Mesodermal cell (in vitro differentiated cells): Measurements from ENCODE around the gene RNU6-9.

Experiments
- H3K27ac ChIP-seq: 2 replicates; pipeline ENCODE4 v1.7.0; 2013; ENCODE audit warnings: mild to moderate bottlenecking, low read depth, low read length, moderate library complexity; ENCODE audit not compliant: severe bottlenecking
- H3K36me3 ChIP-seq: 2 replicates; pipeline ENCODE4 v1.7.1; 2013; ENCODE audit warnings: mild to moderate bottlenecking, low read length, moderate library complexity; ENCODE audit not compliant: control insufficient read depth, insufficient read depth
- H3K4me1 ChIP-seq: one replicate; pipeline ENCODE4 v1.7.1; 2013; ENCODE audit warnings: mild to moderate bottlenecking, low read length; ENCODE audit not compliant: insufficient read depth, control insufficient read depth, poor library complexity, severe bottlenecking
- H3K4me3 ChIP-seq: 2 replicates; pipeline ENCODE4 v1.7.0; 2013; ENCODE audit warnings: low read length, control low read depth, mild to moderate bottlenecking; ENCODE audit not compliant: insufficient read depth, poor library complexity, severe bottlenecking; ENCODE audit errors: extremely low read depth
- H3K9me3 ChIP-seq: 2 replicates; pipeline ENCODE4 v1.7.1; 2013; ENCODE audit warnings: mild to moderate bottlenecking, low read length, moderate library complexity; ENCODE audit not compliant: control insufficient read depth
- WGBS, 2 experiments: methylation state at CpG; one replicate each; pipeline ENCODE4 v1.1.5; 2013; ENCODE audit warnings: missing lambda C conversion rate in 2 of 2; ENCODE audit not compliant: insufficient coverage in 2 of 2; 5-methylcytosine and 5-hydroxymethylcytosine counted together

The RNU6-9 gene

DNA sequence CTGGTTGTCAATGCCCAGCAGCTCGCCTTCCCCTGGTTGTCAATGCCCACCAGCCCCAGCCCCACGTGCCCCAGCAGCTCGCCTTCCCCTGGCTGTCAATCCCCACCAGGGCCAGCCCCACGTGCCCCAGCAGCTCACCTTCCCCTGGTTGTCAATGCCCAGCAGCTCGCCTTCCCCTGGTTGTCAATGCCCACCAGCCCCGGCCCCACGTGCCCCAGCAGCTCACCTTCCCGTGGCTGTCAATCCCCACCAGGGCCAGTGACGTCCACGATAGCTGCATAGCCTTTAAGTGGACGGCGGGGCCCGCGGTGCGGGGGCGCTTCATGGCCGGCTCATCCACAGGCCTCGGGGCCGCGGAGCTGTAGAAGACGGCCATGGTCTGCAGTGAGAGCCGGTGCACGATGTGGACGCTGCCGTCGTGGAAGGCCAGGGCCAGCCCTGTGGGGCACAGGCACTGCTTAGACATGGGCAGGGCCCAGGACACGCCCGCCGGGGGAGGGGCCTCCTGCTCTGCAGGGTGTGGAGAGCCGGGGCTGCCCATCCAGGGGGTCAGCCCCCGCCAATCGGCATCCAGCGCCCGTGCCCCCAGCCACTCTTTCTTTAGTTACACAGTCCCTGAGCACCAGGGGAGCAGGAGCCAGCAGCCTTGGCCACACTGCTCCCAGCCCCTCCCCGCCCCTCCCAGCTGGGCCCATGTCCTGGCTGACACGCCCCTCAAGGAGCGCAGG, 13.4 kb upstream of the RNU6-9 start:
- H3K36me3 ChIP-seq, result peaks cover 71% of the 10 kb centered on the region

DNA sequence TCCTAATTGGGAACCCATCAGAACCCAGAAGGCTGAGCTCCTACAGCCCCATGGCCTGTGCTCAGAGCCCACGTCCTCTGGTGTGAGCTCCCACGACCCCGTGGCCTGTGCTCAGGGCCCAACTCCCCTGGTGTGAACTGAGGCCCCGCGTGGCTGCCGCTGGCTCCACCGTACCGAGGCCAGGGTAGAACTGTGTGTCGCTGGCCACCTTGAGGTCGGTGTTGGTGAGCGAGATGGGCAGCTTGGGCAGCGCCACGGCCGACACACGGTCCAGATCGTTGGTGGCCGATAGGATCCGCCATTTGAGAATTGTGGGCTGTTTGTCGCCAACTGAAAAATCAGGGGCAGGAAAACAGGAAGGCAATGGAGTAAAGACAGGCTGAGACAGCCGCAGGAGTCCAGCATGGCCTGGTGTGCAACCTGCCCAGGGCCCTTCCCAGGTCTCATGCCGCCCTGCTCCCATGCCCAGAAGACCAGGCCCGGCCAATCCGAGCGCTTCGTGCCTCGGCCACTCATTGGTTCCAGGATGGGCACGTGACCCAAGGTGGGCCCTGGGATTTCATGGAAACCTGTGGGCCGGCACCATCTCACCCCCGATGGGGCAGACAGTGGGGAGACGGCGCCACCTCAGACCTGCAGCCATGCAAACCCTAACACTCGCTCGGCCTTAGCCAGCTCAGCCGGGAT, 11.8 kb upstream of the RNU6-9 start:
- Histone ChIP-seq H3K36me3 (peaks cover 75% of the 10 kb centered on the region), H3K4me3 (no peak overlapping the region), H3K4me1 (no peaks in the 10 kb centered on the region), H3K27ac (no peak overlapping the region), H3K9me3 (no peaks in the 10 kb centered on the region)
- WGBS, 2 experiments, result 97 to 99% methylated on average over 34 of the region's 34 CpGs

More for the DNA sequence above, 13.4 kb upstream of the RNU6-9 start:
- Histone ChIP-seq H3K9me3 (no peaks in the 10 kb centered on the region), H3K4me3 (no peak overlapping the region), H3K27ac (no peak overlapping the region), H3K4me1 (no peaks in the 10 kb centered on the region)
- 92 to 95% methylated on average over 34 to 36 of the region's 37 CpGs for WGBS, 2 experiments

DNA sequence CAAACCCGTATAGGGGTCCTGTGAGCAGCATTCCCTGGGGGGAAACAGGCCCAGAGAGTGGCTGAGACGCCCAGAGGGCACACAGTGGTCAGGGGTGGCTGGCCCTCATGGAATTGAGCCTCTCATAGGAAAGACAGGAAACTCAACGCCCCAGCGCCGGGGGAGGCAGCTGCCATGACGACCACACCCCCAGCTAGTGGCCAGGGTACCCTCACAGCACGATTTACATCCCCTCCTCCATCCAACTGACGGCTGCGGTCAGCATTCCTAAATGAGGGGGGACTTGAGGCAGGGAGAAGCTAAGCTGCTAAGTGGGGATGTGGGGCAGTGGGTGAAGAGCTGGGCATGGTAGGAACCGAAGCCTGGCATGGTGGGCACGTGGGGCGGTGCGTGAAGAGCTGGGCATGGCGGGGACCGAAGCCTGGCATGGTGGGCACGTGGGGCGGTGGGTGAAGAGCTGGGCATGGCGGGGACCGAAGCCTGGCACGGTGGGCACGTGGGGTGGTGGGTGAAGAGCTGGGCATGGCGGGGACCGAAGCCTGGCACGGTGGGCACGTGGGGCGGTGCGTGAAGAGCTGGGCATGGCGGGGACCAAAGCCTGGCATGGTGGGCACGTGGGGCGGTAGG, 10.3 kb upstream of the RNU6-9 start:
- no peaks in the 10 kb centered on the region for H3K4me1 ChIP-seq
- peaks cover 75% of the 10 kb centered on the region for H3K36me3 ChIP-seq
- no peak overlapping the region for H3K27ac ChIP-seq
- H3K9me3 ChIP-seq, result no peaks in the 10 kb centered on the region
- WGBS, 2 experiments, result 93 to 96% methylated on average over 6 to 8 of the region's 30 CpGs
- no peak overlapping the region for H3K4me3 ChIP-seq

DNA sequence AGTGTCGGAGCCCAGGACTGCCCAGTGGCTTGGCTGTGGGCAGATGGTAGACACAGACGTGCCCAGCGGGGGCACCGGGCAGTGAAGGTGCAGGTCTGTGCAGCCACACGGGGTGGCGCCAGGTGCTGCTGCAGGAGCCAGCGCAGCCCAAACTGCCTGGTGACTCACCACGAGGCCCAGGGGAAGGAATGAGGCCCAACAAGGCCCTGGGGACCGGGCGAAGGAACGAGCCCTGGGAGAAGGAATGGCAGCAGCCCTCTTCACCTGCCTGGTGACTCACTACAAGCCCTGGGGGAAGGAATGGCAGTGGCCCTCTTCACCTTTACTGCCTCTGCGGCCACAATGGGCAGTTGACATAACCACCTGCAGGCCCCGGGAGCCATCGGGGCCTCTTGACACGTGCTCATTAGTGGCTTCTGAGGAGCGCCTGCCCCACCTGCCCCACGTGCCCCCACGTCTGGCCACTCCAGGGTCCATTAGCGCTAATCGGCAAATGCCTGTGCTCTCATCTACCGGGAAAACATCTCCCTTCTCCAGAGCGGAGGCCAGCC, 9.5 kb upstream of the RNU6-9 start:
- H3K36me3 ChIP-seq, result peaks cover 80% of the 10 kb centered on the region
- no peak overlapping the region for H3K4me3 ChIP-seq
- WGBS, 2 experiments, result 93 to 95% methylated on average over 21 to 22 of the region's 22 CpGs
- no peaks in the 10 kb centered on the region for H3K9me3 ChIP-seq
- H3K4me1 ChIP-seq, result no peaks in the 10 kb centered on the region
- no peak overlapping the region for H3K27ac ChIP-seq

DNA sequence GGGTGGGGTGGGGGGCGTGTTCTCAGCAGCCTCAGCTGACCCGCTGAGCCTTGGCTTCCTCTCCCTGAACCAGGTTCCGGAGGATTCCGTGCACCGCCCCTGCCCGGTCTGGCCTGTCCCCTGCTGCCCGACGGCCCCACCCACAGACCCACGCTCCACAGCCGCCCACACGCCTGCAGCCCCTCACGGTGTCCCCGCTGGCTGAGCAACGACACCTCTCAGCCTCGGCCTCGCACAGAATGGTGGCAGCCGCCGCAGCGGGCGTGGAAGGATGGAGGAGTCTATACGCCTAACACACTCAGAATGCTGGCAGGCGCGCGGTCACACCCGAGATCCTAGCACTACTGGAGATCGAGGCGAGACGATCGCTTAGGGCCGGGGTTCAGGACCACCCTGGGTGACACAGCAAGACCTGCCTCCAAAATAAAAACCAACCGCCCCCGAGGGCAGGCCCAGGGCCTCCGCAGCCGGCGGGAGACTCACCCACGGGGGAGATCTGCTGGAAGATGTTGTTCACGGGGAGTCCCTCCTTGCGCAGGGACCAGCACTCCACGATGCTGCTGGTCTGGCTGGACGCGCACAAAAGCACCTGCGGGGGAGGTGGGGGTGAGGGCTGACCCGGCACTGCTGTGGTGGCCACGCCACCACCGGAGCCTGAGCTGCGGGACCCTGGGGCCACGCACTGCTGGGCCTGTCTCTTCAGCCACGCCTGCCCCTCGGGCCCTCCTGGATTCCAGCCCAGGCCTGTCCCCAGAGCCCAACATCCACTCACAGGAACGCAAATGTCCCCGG, 8.7 kb upstream of the RNU6-9 start:
- Histone ChIP-seq H3K4me3 (no peak overlapping the region), H3K4me1 (no peaks in the 10 kb centered on the region), H3K9me3 (no peaks in the 10 kb centered on the region), H3K36me3 (peaks cover 89% of the 10 kb centered on the region), H3K27ac (no peak overlapping the region)
- 98% methylated on average over 35 to 48 of the region's 51 CpGs for WGBS, 2 experiments

DNA sequence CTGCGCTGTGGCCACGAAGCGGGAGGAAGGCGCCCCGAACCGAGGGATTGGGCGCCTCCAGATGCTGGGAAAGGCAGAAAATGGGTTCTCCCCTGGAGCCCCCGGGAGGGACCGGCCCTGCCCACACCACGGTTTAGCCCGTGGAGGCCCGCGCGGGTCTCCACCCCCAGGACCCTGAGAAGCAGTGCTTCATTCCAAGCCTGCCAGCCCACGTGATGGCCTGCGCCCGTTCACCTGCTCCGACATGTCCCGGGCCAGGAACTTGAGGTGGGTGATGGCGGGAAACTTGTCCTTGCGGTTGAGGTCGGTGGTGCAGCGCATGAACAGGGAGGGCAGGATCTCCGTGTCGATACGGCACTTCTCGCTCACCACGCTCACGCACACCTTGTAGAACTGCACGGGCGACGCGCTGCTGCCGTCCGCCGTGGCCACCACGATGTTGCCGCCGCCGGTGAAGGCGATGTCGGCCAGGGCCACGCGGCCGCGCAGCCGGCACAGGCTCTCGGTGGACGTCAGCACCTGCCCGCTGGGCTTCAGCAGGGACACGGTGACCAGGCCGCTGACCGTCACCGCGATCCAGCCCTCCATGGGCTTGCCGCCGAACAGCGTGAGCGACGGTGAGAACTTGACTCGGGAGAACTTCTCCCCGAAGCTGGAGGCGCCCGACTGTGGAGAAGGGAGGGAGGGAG, 7.6 kb upstream of the RNU6-9 start:
- Histone ChIP-seq H3K4me1 (no peaks in the 10 kb centered on the region), H3K36me3 (peaks cover 93% of the 10 kb centered on the region), H3K27ac (no peak overlapping the region), H3K9me3 (no peaks in the 10 kb centered on the region), H3K4me3 (no peak overlapping the region)
- 97 to 98% methylated on average over 52 to 62 of the region's 64 CpGs for WGBS, 2 experiments

DNA sequence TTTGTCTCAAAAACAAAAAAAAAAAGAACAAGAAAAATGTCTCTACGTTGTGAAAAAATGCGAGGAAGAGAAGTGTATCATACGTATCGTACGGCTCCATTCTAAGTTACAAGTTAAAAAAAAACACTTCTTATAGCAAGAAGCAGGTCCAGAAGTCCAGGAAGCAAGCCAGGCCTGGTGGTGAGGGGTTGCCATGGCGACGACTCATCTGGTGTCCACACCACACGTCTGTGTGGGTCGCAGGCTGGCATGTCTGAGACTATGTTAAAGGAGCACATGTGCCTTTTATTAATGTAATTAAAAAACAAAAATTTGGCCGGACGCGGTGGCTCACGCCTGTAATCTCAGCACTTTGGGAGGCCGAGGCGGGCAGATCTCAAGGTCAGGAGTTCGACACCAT, 6.2 kb upstream of the RNU6-9 start:
- no peaks in the 10 kb centered on the region for H3K9me3 ChIP-seq
- peaks cover 4% of the 10 kb centered on the region for H3K4me1 ChIP-seq
- H3K4me3 ChIP-seq, result no peak overlapping the region
- H3K27ac ChIP-seq, result peak overlapping the region; percentile 16
- peaks cover 82% of the 10 kb centered on the region for H3K36me3 ChIP-seq
- WGBS, 2 experiments, result 91 to 96% methylated on average over 11 to 14 of the region's 16 CpGs

DNA sequence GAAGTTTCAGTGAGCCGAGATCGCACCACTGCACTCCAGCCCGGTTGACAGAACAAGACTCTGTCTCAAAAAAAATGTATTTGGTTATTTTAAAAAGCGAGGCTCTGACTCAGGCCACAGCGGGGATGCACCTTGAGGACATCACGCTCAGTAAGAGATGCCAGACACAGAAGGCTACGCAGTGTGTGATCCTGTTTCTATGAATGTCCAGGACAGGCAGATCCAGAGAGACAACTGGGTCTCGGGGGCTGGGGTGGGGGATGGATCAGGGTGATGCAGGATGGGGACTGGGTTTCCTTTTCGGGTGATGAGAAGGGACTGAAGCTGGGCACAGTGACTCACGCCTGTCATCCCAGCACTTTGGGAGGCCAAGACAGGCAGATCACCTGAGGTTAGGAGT, 5.7 kb upstream of the RNU6-9 start:
- H3K36me3 ChIP-seq, result peaks cover 76% of the 10 kb centered on the region
- no peaks in the 10 kb centered on the region for H3K9me3 ChIP-seq
- H3K27ac ChIP-seq, result peak overlapping the region; percentile 16
- H3K4me1 ChIP-seq, result peaks cover 4% of the 10 kb centered on the region
- H3K4me3 ChIP-seq, result no peak overlapping the region
- WGBS, 2 experiments, result 91 to 94% methylated on average over 10 of the region's 10 CpGs

DNA sequence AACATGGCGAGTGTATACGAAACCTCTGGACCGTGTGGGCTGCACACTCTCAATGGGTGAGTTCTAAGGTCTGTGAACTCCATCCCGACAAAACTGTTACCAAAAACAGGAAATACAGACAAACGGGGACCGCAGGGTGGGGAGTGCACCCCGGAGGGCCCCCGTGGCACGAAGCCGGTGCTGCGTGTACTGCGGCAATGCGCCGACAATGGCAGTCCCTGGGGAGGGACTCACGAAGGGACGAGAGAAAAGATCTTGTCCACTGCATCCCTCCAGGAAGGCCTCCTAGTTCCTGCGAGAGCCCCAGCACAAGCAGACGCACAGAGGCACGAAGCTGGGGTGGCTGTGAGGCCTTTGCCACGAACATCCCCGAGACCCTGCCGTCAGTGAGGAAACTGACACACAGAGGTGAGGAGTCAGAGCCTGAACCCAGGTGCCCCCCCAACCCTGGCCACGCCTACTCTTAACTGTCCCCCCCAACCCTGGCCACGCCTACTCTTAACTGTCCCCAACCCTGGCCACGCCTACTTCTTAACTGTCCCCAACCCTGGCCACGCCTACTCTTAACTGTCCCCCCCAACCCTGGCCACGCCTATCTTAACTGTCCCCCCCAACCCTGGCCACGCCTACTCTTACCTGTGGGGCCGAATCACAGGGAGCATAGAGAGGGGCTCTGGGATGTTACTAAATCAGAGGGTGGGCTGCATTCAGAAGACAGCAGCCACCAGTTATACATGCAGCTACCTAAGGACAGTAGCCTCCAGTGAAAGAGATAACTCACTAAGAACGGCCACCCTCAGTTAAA, 4.5 kb upstream of the RNU6-9 start:
- Histone ChIP-seq H3K4me3 (no peak overlapping the region), H3K36me3 (peaks cover 65% of the 10 kb centered on the region), H3K9me3 (no peaks in the 10 kb centered on the region), H3K27ac (no peak overlapping the region), H3K4me1 (peaks cover 4% of the 10 kb centered on the region)
- WGBS, 2 experiments, result 95 to 97% methylated on average over 25 to 27 of the region's 30 CpGs
